ENCODE measurements around the gene FBXO3. TPM values are rescaled to one million over a fixed set of nuclear protein-coding genes. Genes with fewer than 3 reads are reported as not detected.

FBXO3 gene
- total and polyA plus RNA-seq, 2 of the 8 experiments (the other 6 are each of a cell fraction or from before 2014, with no cell fraction given) = 15.9 to 25.7 TPM

GRCh38 chr11:33722590-33723234, 51.6 kb downstream of the FBXO3 start:
- Histone ChIP-seq H3K79me2 (ENCODE audit: control insufficient read depth in 1 of 2, insufficient read depth in 2 of 2, low read length in 2 of 2) (peaks cover 0 to 19% of the 10 kb centered on the region in 2 experiments; a peak in 2 of 4 replicates), H4K5ac (ENCODE audit: insufficient read length, low read depth, low read length) (no peak overlapping the region)
- FAIRE-seq = no peak
- no peak for TF ChIP-seq USF2 (IDR thresholded peaks at IDR 0.05; ENCODE audit: low read length)
- no peak for TF ChIP-seq MAFK (IDR thresholded peaks at IDR 0.05; ENCODE audit: low read depth, low read length)
- TF ChIP-seq CREB1 (IDR thresholded peaks at IDR 0.05) = no peak
- TF ChIP-seq CHD1 (IDR thresholded peaks at IDR 0.05; ENCODE audit: low read depth, low read length) = no peak
- no peak for TF ChIP-seq ATF2 (IDR thresholded peaks at IDR 0.05; ENCODE audit: low read length)
- TF ChIP-seq TAF1 (IDR thresholded peaks at IDR 0.05; ENCODE audit: low read depth, low read length) = no peak
- TF ChIP-seq CTCF (IDR thresholded peaks at IDR 0.05; ENCODE audit: control extremely low read depth in 1 of 3, insufficient read depth in 1 of 3, low read depth in 1 of 3, low read length in 3 of 3) = no peak

More at GRCh38 chr11:33722590-33723234, 51.6 kb downstream of the FBXO3 start:
- ChIA-PET POLR2A (ENCODE audit: partially characterized antibody) (interaction anchor here (0.6 to 0.9 kb wide), 2 partner anchors 13 to 567 kb away, joined by 3 to 4 read pairs; partner anchors contain the start of gene CD59), CTCF (ENCODE audit: partially characterized antibody) (interaction anchor here (0.7 to 1.1 kb wide), 2 partner anchors 85 to 689 kb away, joined by 3 read pairs; no protein-coding TSS in a partner anchor)
- peaks cover 0 to 19% (median 10%) of the 10 kb centered on the region in 4 experiments; a peak in 5 of 8 replicates for H3K36me3 ChIP-seq (ENCODE audit: control insufficient read depth in 2 of 4, insufficient read depth in 4 of 4, low read length in 3 of 4)
- no peaks in the 10 kb centered on the region for H3K23me2 ChIP-seq (ENCODE audit: low read depth, low read length)
- DNase-seq (ENCODE audit: low read depth in 1 of 2, low spot score in 2 of 2) = no peak
- H2BK5ac ChIP-seq (ENCODE audit: low read depth, low read length) = no peak overlapping the region; the same call in 1 of the 2 replicates
- H2BK12ac ChIP-seq (ENCODE audit: low read depth, low read length) = no peak overlapping the region
- no peak overlapping the region for H4K91ac ChIP-seq (replicated peaks; ENCODE audit: insufficient read length, low read length)
- no peak overlapping the region for H3K14ac ChIP-seq (ENCODE audit: insufficient read length)
- no peak overlapping the region for H3K56ac ChIP-seq (replicated peaks; ENCODE audit: insufficient read length, low read depth, low read length)
- H3K4me2 ChIP-seq (ENCODE audit: insufficient read depth in 1 of 2, low read depth in 2 of 2, low read length in 2 of 2) = no peak overlapping the region
- no peak overlapping the region for H2AK5ac ChIP-seq (ENCODE audit: low read depth, low read length)
- peaks cover 4 to 9% of the 10 kb centered on the region in 2 experiments for H4K20me1 ChIP-seq (replicated peaks in 1 of 2; ENCODE audit: control insufficient read depth in 1 of 2, insufficient read depth in 2 of 2, low read length in 2 of 2)
- 96% methylated on average over 2 of the region's 2 CpGs; no CpG with 5 or more reads in 1 of the 2 experiments for WGBS, 2 experiments (ENCODE audit: extremely low coverage in 1 of 2, insufficient coverage in 1 of 2, insufficient read length in 1 of 2, insufficient replicate concordance in 2 of 2, low coverage in 1 of 2, low lambda C conversion rate in 2 of 2, missing lambda C conversion rate in 1 of 2)
- no peak overlapping the region for H4K8ac ChIP-seq (ENCODE audit: extremely low read depth, insufficient read depth, low read length)
- H3K27me3 ChIP-seq (replicated peaks in 1 of 4; ENCODE audit: control insufficient read depth in 3 of 4, extremely low read depth in 1 of 4, insufficient read depth in 3 of 4, low read length in 3 of 4) = no peaks in the 10 kb centered on the region
- H3K27ac ChIP-seq (ENCODE audit: low read depth, low read length) = no peak overlapping the region
- H3K4me3 ChIP-seq (ENCODE audit: extremely low read depth in 1 of 4, insufficient read depth in 2 of 4, low read depth in 3 of 4, low read length in 4 of 4) = no peak overlapping the region
- peaks cover 12% of the 10 kb centered on the region; the same call in 1 of the 2 replicates for H3K79me1 ChIP-seq (ENCODE audit: low read depth, low read length)
- H2BK20ac ChIP-seq (ENCODE audit: low read length) = no peak overlapping the region
- H2BK120ac ChIP-seq (replicated peaks; ENCODE audit: low read depth, low read length) = no peak overlapping the region
- H3K18ac ChIP-seq (ENCODE audit: extremely low read depth, low read length) = no peak overlapping the region
- H3K9me3 ChIP-seq (ENCODE audit: insufficient read depth in 2 of 2, low read depth in 1 of 2, low read length in 1 of 2) = no peaks in the 10 kb centered on the region
- H3K4ac ChIP-seq (replicated peaks; ENCODE audit: insufficient read length, low read depth, low read length) = no peak overlapping the region
- no peak overlapping the region for H2BK15ac ChIP-seq (ENCODE audit: low read length)
- no peak overlapping the region for H3K23ac ChIP-seq (ENCODE audit: insufficient read length)
- H3K9ac ChIP-seq (replicated peaks in 1 of 4; ENCODE audit: extremely low read depth in 1 of 4, low read depth in 3 of 4, low read length in 3 of 4) = no peak overlapping the region
- peaks cover 0 to 4% (median under 1%) of the 10 kb centered on the region in 4 experiments; a peak in 3 of 7 replicates for H3K4me1 ChIP-seq (replicated peaks in 1 of 4; ENCODE audit: control insufficient read depth in 3 of 4, insufficient read depth in 4 of 4, low read length in 3 of 4)
- no peak overlapping the region for H2AFZ ChIP-seq (ENCODE audit: low read length)

Data from H1 (cell line).